EH (cell line): ENCODE results near the gene SLC7A10.
"Not testable (repeated sequence)": the region's sequence is repeated elsewhere in the genome, so short reads cannot be mapped to it uniquely, and the experiment has no call there.

Source experiments
- DNase-seq: peaks from one replicate; pipeline ENCODE4 v3.0.0-alpha.2; 2015; ENCODE audit warnings: low read depth

The SLC7A10 gene

GRCh38 chr19:33201886-33202545 lies 23.6 kb downstream of the SLC7A10 start:
- no peak for DNase-seq

DNA sequence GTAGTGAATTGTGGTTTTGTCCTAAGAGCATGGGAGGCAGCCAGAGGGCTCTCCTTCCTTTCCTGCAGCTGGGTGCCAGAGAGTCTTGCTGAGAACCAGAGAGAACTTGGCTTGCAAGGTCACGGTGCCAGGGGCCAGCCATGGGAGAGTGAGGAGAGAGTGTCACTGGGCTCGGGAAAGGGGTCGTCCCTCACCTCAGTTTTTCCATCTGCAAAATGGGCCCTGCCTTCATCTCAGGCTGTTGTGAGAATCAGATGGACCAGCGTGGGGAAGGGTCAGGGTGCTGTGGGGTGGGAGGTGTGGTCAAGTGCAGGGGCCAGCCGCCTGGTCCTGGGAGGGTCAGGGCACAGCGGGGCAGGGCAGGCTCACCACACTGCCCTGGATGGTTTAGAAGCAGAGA lies 24.2 kb downstream of the SLC7A10 start:
- no peak for DNase-seq

- DNase-seq: peak; percentile 8
Measured at GRCh38 chr19:33199441-33200265, 26.0 kb downstream of the SLC7A10 start.

GRCh38 chr19:33198169-33198568 lies 27.5 kb downstream of the SLC7A10 start:
- DNase-seq: no peak

DNA sequence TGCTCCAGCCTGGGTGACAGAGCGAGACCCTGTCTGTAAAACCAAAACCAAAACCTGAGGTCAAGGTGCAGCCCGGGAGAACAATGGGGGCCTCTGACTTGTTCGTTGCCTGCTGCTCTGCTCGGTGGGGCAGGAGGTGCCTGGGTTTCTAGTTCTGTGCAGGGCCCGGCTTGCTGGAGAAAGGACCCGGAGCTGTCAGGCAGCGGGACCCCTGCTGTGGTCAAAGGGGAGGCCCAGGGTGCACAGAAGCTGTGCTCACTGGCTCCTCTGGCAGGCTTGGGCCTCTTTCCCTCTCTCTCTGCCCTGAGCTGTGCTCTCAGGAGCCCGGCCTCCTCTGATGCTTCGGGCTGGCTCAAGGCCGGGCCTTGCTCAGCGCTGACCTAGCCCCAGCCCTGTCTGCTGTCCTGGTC lies 28.1 kb downstream of the SLC7A10 start:
- no peak for DNase-seq

DNA sequence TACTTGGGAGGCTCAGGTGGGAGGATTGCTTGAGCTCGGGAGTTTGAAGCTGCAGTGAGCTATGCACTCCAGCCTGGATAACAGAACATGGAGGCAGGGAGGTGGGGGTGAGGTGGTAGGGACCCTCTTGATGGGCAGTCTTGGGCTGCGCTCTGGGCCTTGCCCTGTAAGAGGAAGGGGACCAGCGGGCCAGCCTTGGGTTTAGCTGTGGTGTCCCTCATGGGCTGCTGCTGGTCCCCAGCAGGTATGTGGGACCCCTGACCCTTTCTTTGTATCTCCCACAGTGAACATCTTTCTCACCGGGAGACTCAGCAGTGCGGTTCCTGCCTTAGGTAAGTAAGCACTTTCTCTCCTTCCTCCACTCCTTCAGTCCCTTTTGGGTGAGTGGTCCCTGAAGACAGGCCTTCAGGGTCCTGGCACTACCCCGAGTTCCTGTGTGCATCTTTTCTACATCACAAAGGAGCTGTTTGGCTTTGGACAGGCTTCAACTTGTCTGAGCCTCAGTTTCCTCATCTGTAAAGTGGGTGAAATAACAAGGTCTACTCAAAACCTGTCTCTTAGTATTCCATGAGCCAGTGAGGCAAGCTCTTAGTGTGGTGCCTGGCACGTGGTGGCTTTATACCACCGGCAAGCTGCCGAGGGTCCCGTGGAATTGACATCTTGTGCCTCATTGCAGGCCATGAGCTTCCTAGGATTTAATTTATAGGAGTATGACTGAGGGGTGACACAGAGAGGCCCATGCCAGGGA lies 29.0 kb downstream of the SLC7A10 start:
- no peak for DNase-seq

DNA sequence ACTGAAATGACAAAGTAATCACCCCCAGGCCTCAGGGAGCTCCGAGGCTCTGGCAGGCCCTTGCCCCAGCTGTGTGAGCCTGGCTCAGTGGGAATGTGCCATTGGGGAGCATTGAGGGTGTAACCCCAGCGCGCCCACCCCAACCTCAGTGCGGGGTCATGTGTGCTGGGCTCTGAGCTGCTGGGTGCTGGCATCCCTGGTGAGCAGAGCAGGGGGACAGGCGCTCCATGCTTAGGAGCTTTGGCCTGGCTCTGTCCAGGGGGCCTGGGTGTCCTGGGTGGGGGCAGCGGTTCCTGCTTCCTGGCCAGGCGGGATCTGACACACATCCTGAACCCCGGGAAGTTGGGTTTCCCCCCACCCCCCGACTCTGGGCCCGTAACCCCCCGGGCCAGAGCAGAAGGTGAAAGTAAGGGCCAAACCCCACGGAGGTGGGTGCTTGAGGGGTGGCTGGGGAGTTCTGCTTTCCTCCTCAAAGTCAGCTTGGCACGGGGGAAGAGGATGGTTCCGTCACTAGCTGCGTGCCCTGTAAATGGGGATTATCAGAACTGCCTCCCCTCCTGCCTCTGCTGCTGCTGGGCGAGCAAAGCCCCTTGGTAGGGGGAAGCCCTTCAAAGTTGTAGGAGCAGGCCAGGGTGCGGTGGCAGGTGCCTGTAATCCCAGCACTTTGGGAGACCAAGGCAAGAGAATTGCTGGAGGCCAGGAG lies 29.9 kb downstream of the SLC7A10 start:
- no peak for DNase-seq

- DNase-seq: peak; percentile 65
Measured at GRCh38 chr19:33194886-33195644, 30.6 kb downstream of the SLC7A10 start.

- peak; percentile 22 for DNase-seq
Measured at GRCh38 chr19:33194532-33194885, 31.1 kb downstream of the SLC7A10 start.

GRCh38 chr19:33193865-33194362 lies 31.7 kb downstream of the SLC7A10 start, which contains the start of gene LRP3:
TSS of gene LRP3 (plus strand) at chr19:33194330. CDS start at chr19:33194786, 456 bp downstream.
- peak; percentile 44 for DNase-seq

DNA sequence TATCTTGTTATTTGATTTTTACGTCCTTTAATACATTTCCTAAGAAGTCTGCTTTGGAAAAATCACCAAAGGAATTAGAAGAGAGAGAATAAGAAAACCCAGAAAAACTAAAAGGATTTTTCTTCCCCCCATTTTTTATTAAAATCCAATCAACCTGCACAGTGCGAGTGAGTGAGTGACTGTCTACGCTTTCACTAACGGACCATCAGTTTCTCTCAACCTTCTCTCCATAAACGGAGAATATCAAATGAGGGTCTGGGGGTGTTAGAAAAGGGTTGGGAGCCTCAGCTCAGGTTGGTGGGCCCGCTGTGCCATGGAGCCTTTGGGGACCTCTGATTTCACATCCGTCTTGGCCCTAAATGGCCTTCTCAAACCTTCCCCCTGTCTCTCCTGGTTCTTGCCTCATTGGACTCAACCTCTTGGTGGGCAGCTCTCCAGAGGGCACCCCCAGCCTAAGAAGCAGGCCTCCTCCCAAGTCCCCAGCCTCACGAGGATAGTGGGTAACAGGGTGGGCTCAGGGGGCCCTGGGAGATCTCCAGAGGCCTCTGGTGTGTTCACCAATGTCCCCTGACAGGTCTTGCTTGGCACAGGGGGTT lies 32.3 kb downstream of the SLC7A10 start:
- DNase-seq: no peak

- DNase-seq: no peak
Measured at GRCh38 chr19:33192010-33192409, 33.6 kb downstream of the SLC7A10 start.

DNA sequence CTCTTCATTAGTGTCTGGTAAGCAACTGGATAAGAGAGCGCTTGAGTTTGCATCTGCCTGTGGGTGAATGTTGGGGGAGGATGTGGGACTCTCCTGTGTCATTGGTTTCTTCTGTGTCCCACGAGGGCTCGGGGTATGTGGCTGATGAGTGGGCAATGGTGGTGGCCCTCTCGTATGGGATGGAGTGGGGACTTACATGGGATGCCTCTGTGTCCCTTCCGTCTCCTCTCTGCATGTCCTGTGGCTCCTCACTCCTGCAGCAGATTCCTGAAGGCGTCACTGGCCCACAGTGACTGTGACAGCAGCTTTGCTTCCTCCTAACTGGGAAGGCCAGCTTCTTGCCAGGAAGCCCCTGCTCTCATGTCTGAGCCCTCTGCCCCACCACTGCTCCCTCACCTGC lies 34.1 kb downstream of the SLC7A10 start:
- DNase-seq: no peak

GRCh38 chr19:33191092-33191491 lies 34.6 kb downstream of the SLC7A10 start:
- not testable (repeated sequence) for DNase-seq

- DNase-seq: no peak
Measured at GRCh38 chr19:33189453-33189852, 36.2 kb downstream of the SLC7A10 start.

DNA sequence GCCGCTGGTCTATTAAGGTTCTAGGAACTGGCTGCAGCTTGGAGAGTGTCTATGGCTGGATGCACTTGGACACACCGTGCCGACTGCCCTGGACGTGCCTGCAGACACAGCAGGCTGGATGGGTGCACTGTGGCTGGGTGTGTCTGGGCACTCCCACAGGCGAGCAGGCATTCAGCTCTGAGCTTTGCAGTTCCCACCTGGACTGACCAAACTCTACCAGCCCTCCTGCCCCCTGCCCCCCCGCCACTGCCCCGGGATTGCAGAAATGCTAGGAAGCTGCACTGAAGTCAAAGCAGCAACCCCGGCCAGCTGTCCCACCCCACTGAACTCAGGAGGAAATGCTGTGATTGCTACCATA lies 38.5 kb downstream of the SLC7A10 start:
- DNase-seq: no peak

DNA sequence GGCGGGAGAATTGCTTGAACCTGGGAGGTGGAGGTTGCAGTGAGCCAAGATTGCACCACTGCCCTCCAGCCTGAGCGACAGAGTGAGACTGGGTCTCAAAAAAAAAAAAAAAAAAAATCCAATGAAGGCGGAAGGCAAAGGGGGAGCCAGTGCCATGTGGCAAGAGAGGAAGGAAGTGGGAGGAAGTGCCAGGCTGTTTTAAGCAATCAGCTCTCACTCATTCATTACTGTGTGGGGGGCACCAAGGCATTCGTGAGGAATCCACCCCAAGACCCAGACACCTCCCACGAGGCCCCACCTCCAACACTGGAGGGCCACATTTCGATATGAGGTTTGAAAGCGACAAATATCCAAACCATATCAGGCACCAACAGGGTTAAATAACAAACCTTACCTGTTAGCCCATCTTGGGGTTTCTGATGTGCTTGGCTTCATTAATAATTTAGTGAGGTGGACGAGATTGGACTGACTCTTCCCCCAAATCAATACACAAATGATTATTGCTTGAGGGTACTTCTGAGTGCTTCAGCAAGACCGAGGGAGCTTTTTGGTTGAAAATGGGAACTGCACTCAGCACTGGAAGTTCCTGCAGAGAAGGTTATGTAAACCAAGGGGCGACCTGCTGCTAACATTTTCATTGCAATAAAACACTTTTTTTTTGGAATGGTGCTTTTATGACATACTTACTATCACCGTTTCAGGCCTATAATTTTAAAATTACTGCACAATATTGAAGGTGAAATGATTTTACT lies 39.0 kb downstream of the SLC7A10 start:
- no peak for DNase-seq

DNA sequence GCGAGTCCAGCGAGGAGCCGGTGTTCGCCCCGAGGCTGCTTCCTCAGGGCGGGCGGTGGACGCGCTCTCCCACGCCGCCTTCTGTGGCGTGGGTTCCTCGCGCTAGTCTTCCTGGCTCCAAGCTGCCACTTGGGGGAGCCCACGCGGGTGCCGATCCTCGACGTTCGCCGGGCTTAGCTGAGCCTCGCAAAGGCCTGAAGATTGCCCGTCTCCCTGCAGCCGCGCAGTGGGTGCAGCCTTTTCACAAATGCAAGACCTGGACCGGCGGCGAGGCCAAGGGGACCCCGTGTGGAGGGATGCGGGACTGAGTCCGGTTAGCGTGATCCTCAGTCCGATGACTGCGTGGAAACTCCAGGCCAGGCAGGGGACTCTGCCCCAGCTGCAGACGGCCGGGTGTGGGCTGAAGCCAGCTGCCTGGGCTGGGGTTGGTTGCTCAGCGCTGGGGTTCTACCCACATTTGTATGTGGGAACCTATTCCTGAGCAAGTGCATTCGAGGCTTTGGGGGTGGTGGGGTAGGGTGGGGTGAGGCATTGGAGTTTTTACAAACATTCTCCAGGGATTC lies 48.2 kb downstream of the SLC7A10 start:
- no peak for DNase-seq

DNA sequence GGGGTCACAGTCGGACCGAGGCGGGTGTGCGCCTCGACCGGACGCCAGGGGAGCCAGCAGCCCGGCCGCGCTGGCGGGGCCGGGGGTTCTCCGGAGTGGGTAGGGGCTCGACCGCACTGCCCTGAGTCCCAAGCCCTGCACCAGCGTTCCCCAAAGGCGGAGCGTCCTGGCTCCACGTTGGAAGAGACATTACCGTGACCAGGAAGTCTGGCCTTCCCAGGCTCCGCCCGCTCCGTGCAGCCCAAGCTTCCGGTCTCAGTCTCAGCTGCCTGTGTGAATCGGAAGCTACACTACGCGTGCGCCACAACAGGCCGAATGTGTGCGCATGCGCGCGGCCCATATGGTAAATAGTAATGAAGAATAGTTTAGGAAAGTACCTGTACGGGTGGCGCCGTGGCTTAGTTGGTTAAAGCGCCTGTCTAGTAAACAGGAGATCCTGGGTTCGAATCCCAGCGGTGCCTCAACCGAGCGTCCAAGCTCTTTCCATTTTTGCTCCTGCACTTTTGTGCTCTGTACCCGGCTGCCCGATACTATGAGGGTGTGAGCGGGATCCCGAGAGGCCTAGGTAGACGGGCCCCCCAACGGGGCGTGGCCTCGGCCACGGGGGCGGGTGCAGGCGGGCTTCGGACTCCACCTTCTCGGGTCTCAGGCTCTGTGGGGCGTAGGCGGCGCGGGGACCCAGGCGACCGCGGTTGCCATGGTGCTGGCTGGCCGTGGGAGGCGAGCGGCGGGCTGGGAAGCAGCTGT lies 48.8 kb downstream of the SLC7A10 start:
- DNase-seq: peak; percentile 99
